TTC549 (cell line): ENCODE results near the gene F12.

Source experiments
- FAIRE-seq: peaks from 2 replicates; lab custom pipeline; 2012; peaks lifted over from hg19 to GRCh38; lab: Jason Lieb, UNC

Gene F12

DNA sequence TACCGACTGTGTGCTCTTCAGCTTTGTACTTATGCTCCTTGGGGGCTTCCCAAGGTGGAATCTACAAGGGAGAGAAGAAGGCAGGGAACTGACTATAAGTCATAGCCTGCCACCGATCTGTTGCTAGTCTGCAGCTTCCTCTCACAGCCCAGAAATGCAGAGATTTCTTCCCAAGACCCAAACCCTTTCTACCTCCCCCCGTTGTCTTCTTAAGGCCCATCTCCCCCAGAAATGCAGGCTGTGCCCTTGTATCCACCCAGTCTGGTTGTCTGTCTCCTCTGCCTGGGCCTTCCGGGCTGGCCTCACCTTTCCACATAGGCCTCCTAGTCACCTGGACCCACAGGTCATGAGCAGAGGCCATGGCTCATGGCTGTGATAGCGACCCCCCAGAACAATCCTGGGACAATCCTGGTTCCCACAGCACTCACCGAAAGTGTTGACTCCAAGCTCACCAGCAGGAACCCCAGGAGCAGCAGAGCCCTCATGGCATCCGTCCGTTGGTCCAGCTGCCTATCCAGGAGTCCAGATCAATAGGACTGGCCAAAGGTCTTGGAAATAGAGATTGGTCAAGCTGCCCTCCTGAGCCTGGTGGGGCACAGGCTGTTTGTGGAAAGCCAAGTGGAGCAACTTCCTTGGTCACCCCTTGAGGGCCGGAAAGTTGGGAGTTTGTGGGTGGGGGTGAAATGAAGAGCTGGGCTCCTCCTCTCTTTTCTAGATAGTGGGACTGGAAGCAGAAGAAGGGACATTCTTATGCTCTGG is at the start of gene F12:
TSS of gene F12 (minus strand) at position 522 of the 759 bp plus-strand sequence. CDS start at position 485, 37 bp downstream.
- FAIRE-seq = no peak

DNA sequence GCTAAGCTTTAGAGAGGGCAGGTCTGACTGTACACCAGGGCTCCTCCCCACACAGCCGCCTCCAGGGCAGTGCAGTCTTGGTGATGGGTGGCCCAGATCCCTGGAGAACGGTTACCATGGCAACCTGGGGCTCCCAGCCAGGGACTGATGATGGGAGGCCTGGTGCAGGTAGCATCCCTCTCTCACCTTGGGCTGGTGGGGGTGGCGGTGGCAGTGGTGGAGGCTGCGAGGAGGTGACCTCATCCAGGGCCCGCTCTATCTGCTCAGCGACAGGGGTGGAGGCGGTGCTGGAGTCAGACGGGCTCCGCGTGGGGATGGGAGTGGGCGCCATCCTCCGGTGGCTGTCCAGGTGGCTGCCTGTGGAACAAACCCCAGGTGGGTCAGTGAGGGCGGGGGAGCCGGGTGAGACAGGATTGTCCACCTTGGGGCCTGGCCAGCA is 49.6 kb upstream of the F12 start:
- FAIRE-seq = no peak

GRCh38 chr5:177457852-177458681 is 48.7 kb upstream of the F12 start:
- no peak for FAIRE-seq

- peak; percentile 84 for FAIRE-seq
Observed at GRCh38 chr5:177456976-177457851, 47.9 kb upstream of the F12 start.

GRCh38 chr5:177456591-177456964 is 47.2 kb upstream of the F12 start:
- FAIRE-seq = no peak

DNA sequence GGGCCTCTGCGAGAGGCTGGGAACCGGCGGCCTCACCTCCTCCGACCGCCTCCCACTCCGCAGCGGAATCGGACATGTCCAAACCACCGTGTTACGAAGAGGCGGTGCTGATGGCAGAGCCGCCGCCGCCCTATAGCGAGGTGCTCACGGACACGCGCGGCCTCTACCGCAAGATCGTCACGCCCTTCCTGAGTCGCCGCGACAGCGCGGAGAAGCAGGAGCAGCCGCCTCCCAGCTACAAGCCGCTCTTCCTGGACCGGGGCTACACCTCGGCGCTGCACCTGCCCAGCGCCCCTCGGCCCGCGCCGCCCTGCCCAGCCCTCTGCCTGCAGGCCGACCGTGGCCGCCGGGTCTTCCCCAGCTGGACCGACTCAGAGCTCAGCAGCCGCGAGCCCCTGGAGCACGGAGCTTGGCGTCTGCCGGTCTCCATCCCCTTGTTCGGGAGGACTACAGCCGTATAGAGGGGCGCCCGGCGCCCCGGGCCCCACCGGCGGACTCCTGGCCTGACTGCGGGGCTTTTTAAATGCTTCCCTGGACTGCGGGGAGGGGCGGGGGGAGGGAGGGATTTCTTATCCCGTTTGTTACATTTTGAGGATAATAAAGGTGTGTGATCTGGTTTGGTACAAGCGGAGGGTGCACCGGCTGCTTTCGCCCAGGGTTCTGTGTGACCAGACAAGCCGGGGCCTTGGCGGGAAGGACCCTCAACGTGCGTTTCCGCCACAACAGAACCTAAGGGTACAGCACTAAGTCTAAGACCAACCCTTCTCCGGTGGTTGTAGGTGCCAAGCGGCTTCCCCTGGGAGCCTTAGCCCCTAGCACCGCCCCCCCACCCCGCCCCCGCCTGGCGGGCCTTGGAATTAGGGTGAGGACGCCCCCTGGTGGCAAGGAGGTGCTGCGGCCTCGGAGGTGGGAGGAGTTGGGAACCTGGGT is 46.6 kb upstream of the F12 start:
- no peak for FAIRE-seq

DNA sequence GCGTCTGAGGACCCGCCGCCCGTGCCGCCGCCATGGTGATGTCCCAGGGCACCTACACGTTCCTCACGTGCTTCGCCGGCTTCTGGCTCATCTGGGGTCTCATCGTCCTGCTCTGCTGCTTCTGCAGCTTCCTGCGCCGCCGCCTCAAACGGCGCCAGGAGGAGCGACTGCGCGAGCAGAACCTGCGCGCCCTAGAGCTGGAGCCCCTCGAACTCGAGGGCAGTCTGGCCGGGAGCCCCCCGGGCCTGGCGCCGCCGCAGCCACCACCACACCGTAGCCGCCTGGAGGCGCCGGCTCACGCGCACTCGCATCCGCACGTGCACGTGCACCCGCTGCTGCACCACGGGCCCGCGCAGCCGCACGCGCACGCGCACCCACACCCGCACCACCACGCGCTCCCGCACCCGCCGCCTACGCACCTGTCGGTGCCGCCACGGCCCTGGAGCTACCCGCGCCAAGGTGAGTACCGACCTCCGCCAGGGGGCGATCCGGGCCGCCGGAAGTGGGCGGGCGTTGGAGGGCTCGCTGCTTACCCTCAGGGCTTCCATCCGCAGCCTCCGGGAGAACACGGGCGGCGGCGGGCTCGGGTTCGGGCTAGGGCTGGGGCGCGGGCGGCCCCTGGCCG is 45.8 kb upstream of the F12 start:
- FAIRE-seq = no peak

DNA sequence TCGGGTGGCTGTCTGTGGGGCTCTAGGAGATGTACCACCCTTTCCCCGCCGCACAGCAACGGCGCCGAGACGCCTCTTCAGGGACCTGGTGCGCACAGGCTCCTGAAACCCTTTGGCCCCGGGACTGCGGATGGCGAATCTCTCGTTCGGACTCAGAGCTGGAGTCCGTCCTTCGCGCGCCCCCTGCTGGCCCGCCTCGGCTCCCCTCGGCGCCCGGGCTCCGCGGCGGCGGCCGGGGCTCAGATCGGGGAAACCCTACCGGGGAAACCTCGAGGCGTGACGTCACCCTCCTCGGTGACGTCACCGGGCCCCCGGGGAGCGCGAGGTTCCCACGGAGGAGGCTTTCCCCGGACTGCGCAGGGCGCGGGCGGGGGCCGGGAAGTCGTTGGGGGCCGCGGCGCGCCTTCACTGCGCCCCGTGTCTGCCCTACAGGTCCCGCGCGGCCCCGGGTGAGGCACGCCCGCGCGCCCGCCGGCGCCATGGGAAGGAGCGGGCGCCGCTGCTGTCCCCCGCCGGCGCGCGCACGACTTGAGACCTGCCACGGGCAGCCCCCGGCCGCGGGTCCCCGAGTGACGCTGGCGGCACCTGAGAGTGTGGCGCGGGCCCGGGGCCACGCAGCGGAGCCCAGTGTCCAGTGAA is 45.2 kb upstream of the F12 start:
- FAIRE-seq = no peak

GRCh38 chr5:177453852-177454396 is 44.6 kb upstream of the F12 start:
- no peak for FAIRE-seq

- FAIRE-seq = no peak
Observed at GRCh38 chr5:177452688-177453638, 43.6 kb upstream of the F12 start.

DNA sequence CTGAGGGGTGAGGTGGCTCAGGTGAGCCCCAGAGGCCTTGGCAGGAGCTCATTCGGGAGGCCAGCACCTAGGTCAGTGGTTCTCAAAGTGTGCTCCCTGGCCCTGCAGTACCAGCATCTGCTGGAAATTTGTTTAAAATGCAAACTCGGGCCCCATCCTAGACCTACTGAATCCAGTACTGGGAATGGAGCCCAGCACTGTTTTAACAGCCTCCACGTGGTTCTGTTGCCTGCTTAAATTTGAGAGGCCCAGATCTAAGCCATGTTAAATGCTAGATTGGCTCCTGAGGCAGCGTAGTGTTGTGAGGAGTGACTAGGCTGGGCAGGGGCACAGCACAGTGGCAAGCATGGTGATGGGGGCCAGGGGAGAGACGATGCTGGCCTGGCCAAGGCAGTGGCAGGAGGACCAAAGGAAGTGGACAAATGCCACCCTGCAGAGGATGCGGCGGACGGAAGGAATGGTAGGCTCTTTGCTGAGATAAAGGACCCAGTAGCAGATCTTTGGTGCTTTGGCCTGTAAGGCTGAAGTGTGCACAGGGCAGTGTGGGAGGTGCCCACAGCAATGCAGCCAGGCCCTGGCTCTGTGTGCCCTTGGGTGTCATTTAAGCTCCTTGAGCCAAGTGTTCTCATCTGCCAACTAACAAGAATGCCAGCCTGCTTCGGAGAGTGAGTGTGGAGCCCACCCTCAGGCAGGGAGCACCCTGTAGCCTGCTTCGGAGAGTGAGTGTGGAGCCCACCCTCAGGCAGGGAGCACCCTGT is 41.5 kb upstream of the F12 start:
- FAIRE-seq = no peak

DNA sequence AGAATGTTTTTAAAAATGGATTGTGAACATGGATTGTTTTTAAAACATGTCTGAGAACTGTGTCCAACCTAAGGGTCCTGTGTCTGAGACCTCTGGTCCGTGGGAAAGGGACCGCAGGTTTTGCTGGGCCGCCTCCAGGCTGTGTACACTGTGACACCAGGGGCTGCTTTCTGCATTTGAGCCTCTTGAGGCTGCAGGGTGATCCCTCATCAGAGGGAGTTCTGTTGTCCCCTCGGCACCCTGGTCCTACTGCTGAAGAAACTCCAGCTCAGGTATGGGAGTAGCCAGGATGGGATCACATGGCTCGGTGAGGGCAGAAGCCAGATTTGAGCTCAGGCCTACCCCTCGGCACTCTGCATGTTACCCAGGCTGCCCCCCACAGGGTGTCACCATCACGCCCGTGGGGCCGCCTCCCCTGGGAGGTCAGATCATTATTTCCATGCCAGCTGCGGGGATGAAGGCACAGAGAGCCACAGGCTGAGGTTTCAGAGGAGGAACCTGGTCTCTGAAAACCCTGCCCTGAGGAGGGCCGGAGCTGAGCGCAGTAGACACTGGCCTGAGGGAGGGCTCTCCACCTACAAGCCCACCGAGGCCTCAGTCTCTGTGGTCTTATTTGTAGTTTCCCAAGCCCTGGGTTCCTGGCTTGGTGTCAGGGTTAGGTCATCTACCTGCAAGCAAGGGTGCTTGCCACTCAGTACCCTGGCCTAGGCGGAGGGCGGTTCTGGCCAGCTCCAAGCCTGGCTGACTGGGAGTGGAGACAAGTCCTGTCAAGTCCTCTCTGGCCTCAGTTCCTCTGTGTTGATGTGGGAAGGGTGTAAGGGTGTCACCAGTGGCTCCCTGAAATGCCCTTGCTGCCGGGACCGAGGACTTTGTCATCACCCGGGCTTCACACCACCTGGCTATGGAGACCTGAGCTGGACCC is 40.0 kb upstream of the F12 start:
- FAIRE-seq = no peak

GRCh38 chr5:177448244-177448950 is 39.0 kb upstream of the F12 start:
- no peak for FAIRE-seq

- no peak for FAIRE-seq
Observed at GRCh38 chr5:177447611-177448243, 38.4 kb upstream of the F12 start.

GRCh38 chr5:177447066-177447610 is 37.8 kb upstream of the F12 start:
- FAIRE-seq = no peak
